Hematopoietic multipotent progenitor cell treated with erythropoietin and hydrocortisone succinate and interleukin-3 and kit ligand, for 4 days (in vitro differentiated cells): Measurements from ENCODE around the gene PRSS8.
"Not testable (repeated sequence)": the region's sequence is repeated elsewhere in the genome, so short reads cannot be mapped to it uniquely, and the experiment has no call there.

Source experiments
- DNase-seq: peaks from one replicate; pipeline ENCODE4 v3.0.0-alpha.2; 2015

PRSS8 gene

GRCh38 chr16:31143694-31144148 is 8.2 kb upstream of the PRSS8 start:
- no peak for DNase-seq

GRCh38 chr16:31143011-31143693 is 7.6 kb upstream of the PRSS8 start:
- no peak for DNase-seq

- peak; percentile 100 for DNase-seq
These were observed 6.8 kb upstream of the PRSS8 start for GRCh38 chr16:31142109-31143010.

GRCh38 chr16:31141489-31142108 is 6.1 kb upstream of the PRSS8 start:
- no peak for DNase-seq

GRCh38 chr16:31141071-31141469 is 5.5 kb upstream of the PRSS8 start:
- not testable (repeated sequence) for DNase-seq

GRCh38 chr16:31138621-31139578 is 3.4 kb upstream of the PRSS8 start:
- DNase-seq: no peak

- not testable (repeated sequence) for DNase-seq
These were observed 1.4 kb upstream of the PRSS8 start for GRCh38 chr16:31136822-31137499.

GRCh38 chr16:31136287-31136662 is 748 bp upstream of the PRSS8 start:
- no peak for DNase-seq

- DNase-seq: no peak
These were observed 647 bp downstream of the PRSS8 start for GRCh38 chr16:31134625-31135534.

- DNase-seq: peak; percentile 45
These were observed 1.4 kb downstream of the PRSS8 start for GRCh38 chr16:31134091-31134571.

- no peak for DNase-seq
These were observed 2.5 kb downstream of the PRSS8 start for GRCh38 chr16:31133046-31133501.

GRCh38 chr16:31132303-31132979 is 3.1 kb downstream of the PRSS8 start:
- no peak for DNase-seq

GRCh38 chr16:31131841-31132271 is 3.7 kb downstream of the PRSS8 start:
- no peak for DNase-seq

GRCh38 chr16:31131416-31131815 is 4.1 kb downstream of the PRSS8 start:
- DNase-seq: no peak

GRCh38 chr16:31130899-31131298 is 4.6 kb downstream of the PRSS8 start:
- DNase-seq: no peak

- peak; percentile 73 for DNase-seq
These were observed 5.1 kb downstream of the PRSS8 start for GRCh38 chr16:31130336-31130891.

- peak; percentile 50 for DNase-seq
These were observed 5.8 kb downstream of the PRSS8 start for GRCh38 chr16:31129568-31130335.
